CD4-positive, alpha-beta T cell (primary cell): Measurements from ENCODE around the gene SEPTIN2. TPM values are rescaled to one million over a fixed set of nuclear protein-coding genes. Genes with fewer than 3 reads are reported as not detected.
A peak's percentile ranks its signal among the peaks of the same experiment; 100 is the strongest.

Source experiments
- ATAC-seq: fragments of 200-7000 bp; cut with Tn5 transposase; one replicate; pipeline ENCODE4 v1.10.0; 2022; ENCODE audit warnings: mild to moderate bottlenecking; ENCODE audit not compliant: poor library complexity
- CTCF ChIA-PET: fragments of 350-600 bp; sonication (Branson Sonifier 250); formaldehyde crosslinking; loops from one replicate; lab custom pipeline; 2021; ENCODE audit warnings: antibody characterized with exemption, inconsistent platforms; lab: Charles Lee
- POLR2A ChIA-PET: fragments of 350-600 bp; sonication (Branson Sonifier 250); formaldehyde crosslinking; loops from one replicate; lab custom pipeline; 2021; ENCODE audit warnings: antibody characterized with exemption, inconsistent platforms; lab: Charles Lee
- DNase-seq, 14 experiments: peaks; one replicate each; pipeline ENCODE4 v3.0.0-alpha.2; 2013 to 2020; ENCODE audit warnings: mixed read lengths in 2 of 14
- H3K27ac ChIP-seq, 2 donors: one replicate each; pipeline versions ENCODE4 v1.5.1 to v1.7.0; 2013; ENCODE audit warnings: low read length in 2 of 2, low read depth in 1 of 2, mild to moderate bottlenecking in 1 of 2
- H3K27me3 ChIP-seq, 2 experiments: 1 replicate in 1 of 2; 2 replicates in 1 of 2; pipeline versions ENCODE4 v1.6.1 to v1.7.0; 2013; ENCODE audit warnings: low read length in 2 of 2, control low read depth in 1 of 2, mild to moderate bottlenecking in 1 of 2, moderate library complexity in 1 of 2; ENCODE audit not compliant: insufficient read depth in 2 of 2, control insufficient read depth in 1 of 2
- H3K36me3 ChIP-seq: one replicate; pipeline ENCODE4 v1.6.1; 2013; ENCODE audit warnings: low read length, control low read depth; ENCODE audit not compliant: insufficient read depth
- H3K4me1 ChIP-seq: one replicate; pipeline ENCODE4 v1.6.1; 2013; ENCODE audit warnings: low read length, control low read depth; ENCODE audit not compliant: insufficient read depth
- H3K4me3 ChIP-seq: one replicate; pipeline ENCODE4 v1.5.1; 2013; ENCODE audit warnings: mild to moderate bottlenecking, low read length, moderate library complexity
- H3K9me3 ChIP-seq, 2 experiments: 1 replicate in 1 of 2; 2 replicates in 1 of 2; pipeline versions ENCODE4 v1.6.1 to v1.7.0; 2013; ENCODE audit warnings: low read length in 2 of 2, mild to moderate bottlenecking in 2 of 2, control low read depth in 1 of 2, moderate library complexity in 1 of 2; ENCODE audit not compliant: control insufficient read depth in 1 of 2, insufficient read depth in 1 of 2
- H3K27ac Mint-ChIP-seq: one replicate; pipeline ENCODE4 v1.8.0; 2020; ENCODE audit warnings: mixed read lengths
- H3K27me3 Mint-ChIP-seq: one replicate; pipeline ENCODE4 v1.8.0; 2021; ENCODE audit warnings: mixed read lengths
- H3K36me3 Mint-ChIP-seq: one replicate; pipeline ENCODE4 v1.8.0; 2021; ENCODE audit warnings: low read depth, mixed read lengths
- H3K4me1 Mint-ChIP-seq: one replicate; pipeline ENCODE4 v1.8.0; 2021; ENCODE audit warnings: low read depth, mixed read lengths
- H3K4me3 Mint-ChIP-seq: one replicate; pipeline ENCODE4 v1.8.0; 2020; ENCODE audit warnings: mild to moderate bottlenecking, mixed read lengths
- H3K9me3 Mint-ChIP-seq: one replicate; pipeline ENCODE4 v1.8.0; 2020; ENCODE audit warnings: mixed read lengths
- intact Hi-C, 2 experiments: fragments of 100-400 bp; cut with DNase I in 1 of 2; cut with micrococcal nuclease in 1 of 2; formaldehyde crosslinking; loops; one replicate each; pipeline versions ENCODE4 v1.15.1 to v1.9.0; 2023 to 2025; cut with DNase I, micrococcal nuclease
- total RNA-seq, 174 experiments: library from RNA in 2 of 174; stranded (reverse) in 2 of 174; gene quantifications; one replicate each; pipeline ENCODE4 v1.2.3 and lab custom pipeline; 2021 to 2026
- TF ChIP-seq, protein P1 (sequence below): fragments of 200-600 bp; IDR thresholded peaks from one replicate; pipeline ENCODE4 v1.8.0; 2022; ENCODE audit warnings: antibody characterized with exemption, mild to moderate bottlenecking

The SEPTIN2 gene
- total RNA-seq, 2 experiments from 2014 or later, result 189 to 196 TPM

DNA sequence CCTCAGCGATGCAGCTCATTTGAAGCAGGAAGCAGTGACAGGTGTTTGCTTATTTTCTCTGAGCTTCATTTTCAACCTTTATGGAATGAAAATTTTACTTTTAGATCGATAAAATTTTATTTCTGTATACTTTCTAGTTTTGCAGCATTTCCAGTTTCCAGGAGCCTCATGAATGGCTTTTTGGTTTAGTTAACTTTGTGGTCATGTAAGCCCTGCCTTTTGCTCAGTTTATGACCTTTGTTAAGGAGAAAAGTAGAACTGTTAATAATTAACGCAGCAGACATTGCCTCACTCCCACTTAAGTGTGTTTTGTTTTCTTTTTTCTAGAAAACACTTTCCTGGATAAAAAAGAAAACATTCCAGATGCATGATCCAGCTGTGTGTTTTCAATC, 35.9 kb downstream of the SEPTIN2 start:
- DNase-seq, result no peak
- H3K9me3 Mint-ChIP-seq, result no peaks in the 10 kb centered on the region
- no peaks in the 10 kb centered on the region for H3K27me3 Mint-ChIP-seq
- Histone ChIP-seq H3K27me3 (no peaks in the 10 kb centered on the region), H3K27ac (no peak overlapping the region), H3K4me3 (no peak overlapping the region), H3K9me3 (peaks cover 0 to 4% of the 10 kb centered on the region in 2 experiments), H3K36me3 (peaks cover 50% of the 10 kb centered on the region), H3K4me1 (peaks cover 10% of the 10 kb centered on the region)
- H3K4me3 Mint-ChIP-seq, result no peak overlapping the region
- H3K4me1 Mint-ChIP-seq, result peaks cover under 1% of the 10 kb centered on the region
- no peak for ATAC-seq
- intact Hi-C loops, result no loop called here
- ChIA-PET CTCF (interaction anchor here (0.7 to 1.1 kb wide), 2 partner anchors 35 to 74 kb away, joined by 3 read pairs; no protein-coding TSS in a partner anchor), POLR2A (interaction anchor here (0.9 kb wide), 1 partner anchor 250 kb away, joined by 3 read pairs; the partner anchor contains the start of gene MTERF4)
- no peak overlapping the region for H3K27ac Mint-ChIP-seq
- H3K36me3 Mint-ChIP-seq, result peaks cover 75% of the 10 kb centered on the region
- TF ChIP-seq, protein P1, sequence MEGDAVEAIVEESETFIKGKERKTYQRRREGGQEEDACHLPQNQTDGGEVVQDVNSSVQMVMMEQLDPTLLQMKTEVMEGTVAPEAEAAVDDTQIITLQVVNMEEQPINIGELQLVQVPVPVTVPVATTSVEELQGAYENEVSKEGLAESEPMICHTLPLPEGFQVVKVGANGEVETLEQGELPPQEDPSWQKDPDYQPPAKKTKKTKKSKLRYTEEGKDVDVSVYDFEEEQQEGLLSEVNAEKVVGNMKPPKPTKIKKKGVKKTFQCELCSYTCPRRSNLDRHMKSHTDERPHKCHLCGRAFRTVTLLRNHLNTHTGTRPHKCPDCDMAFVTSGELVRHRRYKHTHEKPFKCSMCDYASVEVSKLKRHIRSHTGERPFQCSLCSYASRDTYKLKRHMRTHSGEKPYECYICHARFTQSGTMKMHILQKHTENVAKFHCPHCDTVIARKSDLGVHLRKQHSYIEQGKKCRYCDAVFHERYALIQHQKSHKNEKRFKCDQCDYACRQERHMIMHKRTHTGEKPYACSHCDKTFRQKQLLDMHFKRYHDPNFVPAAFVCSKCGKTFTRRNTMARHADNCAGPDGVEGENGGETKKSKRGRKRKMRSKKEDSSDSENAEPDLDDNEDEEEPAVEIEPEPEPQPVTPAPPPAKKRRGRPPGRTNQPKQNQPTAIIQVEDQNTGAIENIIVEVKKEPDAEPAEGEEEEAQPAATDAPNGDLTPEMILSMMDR, result no peak

DNA sequence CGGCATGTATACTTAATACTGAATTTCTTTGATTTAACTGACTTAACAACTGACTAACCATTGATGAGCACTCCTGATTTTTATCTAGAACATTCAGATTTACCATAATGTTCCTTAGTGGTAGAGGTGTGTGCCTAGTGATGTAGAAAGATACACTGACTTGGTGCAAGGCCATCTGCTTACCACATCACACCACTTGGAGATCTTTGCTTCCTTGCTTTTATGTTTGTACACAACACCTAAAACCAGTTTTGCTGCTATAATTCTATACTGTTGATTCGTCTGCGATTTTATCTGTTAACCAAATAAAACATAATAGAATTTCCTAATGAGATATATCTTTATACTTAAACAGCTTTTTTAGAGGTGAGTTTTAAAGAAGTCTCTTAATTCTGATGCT, 36.5 kb downstream of the SEPTIN2 start:
- Mint-ChIP-seq H3K4me1 (peaks cover 6% of the 10 kb centered on the region), H3K27ac (no peak overlapping the region), H3K36me3 (peaks cover 72% of the 10 kb centered on the region), H3K4me3 (no peak overlapping the region), H3K9me3 (no peaks in the 10 kb centered on the region), H3K27me3 (no peaks in the 10 kb centered on the region)
- DNase-seq (no peak), ATAC-seq (no peak)
- ChIA-PET POLR2A (no interaction called here), CTCF (no interaction called here)
- Histone ChIP-seq H3K36me3 (peaks cover 44% of the 10 kb centered on the region), H3K4me3 (no peak overlapping the region), H3K27me3 (no peaks in the 10 kb centered on the region), H3K9me3 (peaks cover 0 to 4% of the 10 kb centered on the region in 2 experiments), H3K27ac (no peak overlapping the region), H3K4me1 (peaks cover 16% of the 10 kb centered on the region)
- intact Hi-C loops, result no loop called here
- TF ChIP-seq, protein P1, result no peak

DNA sequence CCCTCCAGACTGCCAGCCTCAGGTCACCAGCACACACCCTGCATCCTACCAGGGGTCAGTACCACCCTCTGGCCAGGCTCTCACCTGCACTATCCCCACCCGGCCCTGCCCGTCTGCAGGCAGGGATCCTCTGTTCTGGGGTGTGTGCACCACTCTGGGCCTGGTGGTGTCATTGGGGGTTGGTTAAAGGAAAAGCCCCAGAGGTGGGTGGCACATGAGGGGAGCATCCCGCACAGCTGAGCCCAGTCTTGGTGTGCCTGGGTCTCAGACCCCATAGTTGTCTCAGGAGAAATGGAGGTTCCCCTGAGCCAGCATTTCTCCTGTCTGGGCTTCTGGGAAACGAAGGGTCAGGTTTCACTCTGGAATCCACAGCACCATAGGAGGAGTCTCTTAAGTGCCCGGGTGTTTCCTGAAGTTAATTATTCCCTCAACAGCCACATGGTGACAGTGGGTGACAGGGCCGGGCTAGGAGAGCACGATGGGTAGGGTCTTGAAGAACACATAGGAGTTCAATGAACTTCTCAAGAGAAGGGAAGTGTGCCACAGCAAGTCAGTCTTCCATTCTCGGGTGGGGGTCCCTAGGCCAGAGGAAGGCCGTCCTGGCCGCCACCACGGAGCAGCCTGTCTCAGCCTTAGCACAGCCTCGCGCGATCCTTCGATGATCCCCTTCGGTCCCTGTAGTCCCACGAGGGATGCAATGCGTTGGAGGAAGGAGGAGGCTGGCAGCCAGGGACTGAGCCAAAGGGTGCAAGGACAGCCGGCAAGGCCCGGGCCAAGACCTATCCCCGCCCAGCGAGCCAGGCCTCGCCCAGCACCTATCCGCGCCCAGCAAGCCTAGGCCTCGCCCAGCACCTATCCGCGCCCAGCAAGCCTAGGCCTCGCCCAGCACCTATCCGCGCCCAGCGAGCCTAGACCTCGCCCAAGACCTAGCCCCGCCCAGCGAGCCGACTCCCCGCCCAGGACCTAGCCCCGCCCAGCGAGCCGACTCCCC, 39.2 kb downstream of the SEPTIN2 start:
- intact Hi-C loops, result loop anchor here (1.0 to 5.0 kb wide), 7 partner anchors 38 to 788 kb away; partner anchors contain the start of genes D2HGDH (in 1 of the 2), DTYMK (in 1 of the 2), ING5 (in 1 of the 2) and RNPEPL1 (in 1 of the 2)
- peak; percentile 33 for ATAC-seq
- Mint-ChIP-seq H3K36me3 (peaks cover 48% of the 10 kb centered on the region), H3K27ac (peak overlapping the region; percentile 30), H3K9me3 (no peaks in the 10 kb centered on the region), H3K4me1 (peaks cover 25% of the 10 kb centered on the region), H3K27me3 (no peaks in the 10 kb centered on the region), H3K4me3 (no peak overlapping the region)
- peaks cover 21% of the 10 kb centered on the region for H3K36me3 ChIP-seq
- peak overlapping the region; percentile 19 for H3K4me3 ChIP-seq
- no peaks in the 10 kb centered on the region for H3K27me3 ChIP-seq
- POLR2A ChIA-PET, result no interaction called here
- H3K9me3 ChIP-seq, result peaks cover 0 to 4% of the 10 kb centered on the region in 2 experiments
- peaks cover 20% of the 10 kb centered on the region for H3K4me1 ChIP-seq
- DNase-seq, result peak; percentile 45 to 86 (median 68)
- TF ChIP-seq, protein P1, result no peak
- peak overlapping the region in 1 of 2 donors; percentile 20 for H3K27ac ChIP-seq
- CTCF ChIA-PET, result no interaction called here
